VCaP (cell line): Measurements from ENCODE around the gene LPCAT1.

Experiments
- H3K27ac ChIP-seq: fragments of 450-650 bp; 2 replicates; pipeline ENCODE4 v1.5.1; 2017
- CTCF ChIP-seq: fragments of 450-650 bp; conservative IDR thresholded peaks from 2 replicates; pipeline ENCODE4 v1.5.1; 2017; ENCODE audit warnings: mild to moderate bottlenecking, moderate library complexity

LPCAT1 gene

GRCh38 chr5:1551426-1552301 is 27.9 kb upstream of the LPCAT1 start:
- no peak overlapping the region for H3K27ac ChIP-seq
- TF ChIP-seq CTCF = no peak

- no peak for TF ChIP-seq CTCF
- no peak overlapping the region for H3K27ac ChIP-seq
Observed at GRCh38 chr5:1550287-1551076, 26.7 kb upstream of the LPCAT1 start.

GRCh38 chr5:1549475-1550030 is 25.8 kb upstream of the LPCAT1 start:
- TF ChIP-seq CTCF = no peak
- no peak overlapping the region for H3K27ac ChIP-seq

GRCh38 chr5:1548702-1549474 is 25.1 kb upstream of the LPCAT1 start:
- no peak overlapping the region for H3K27ac ChIP-seq
- TF ChIP-seq CTCF = no peak

- H3K27ac ChIP-seq = no peak overlapping the region
- no peak for TF ChIP-seq CTCF
Observed at GRCh38 chr5:1547655-1548054, 23.9 kb upstream of the LPCAT1 start.

- H3K27ac ChIP-seq = no peak overlapping the region
- no peak for TF ChIP-seq CTCF
Observed at GRCh38 chr5:1547236-1547635, 23.5 kb upstream of the LPCAT1 start.

- no peak for TF ChIP-seq CTCF
- H3K27ac ChIP-seq = no peak overlapping the region
Observed at GRCh38 chr5:1546556-1546955, 22.8 kb upstream of the LPCAT1 start.
